Activated naive CD8-positive, alpha-beta T cell treated with anti-CD3 and anti-CD28 coated beads for 36 hours (primary cell): Measurements from ENCODE around the gene FUT9. TPM values are rescaled to one million over a fixed set of nuclear protein-coding genes. Genes with fewer than 3 reads are reported as not detected.

Experiments
- DNase-seq: peaks from one replicate; pipeline ENCODE4 v3.0.0; 2021
- H3K27ac Mint-ChIP-seq: one replicate; pipeline ENCODE4 v1.8.0; 2022; ENCODE audit warnings: mild to moderate bottlenecking, moderate library complexity, mixed read lengths
- H3K27me3 Mint-ChIP-seq: one replicate; pipeline ENCODE4 v1.8.0; 2022; ENCODE audit warnings: mild to moderate bottlenecking, mixed read lengths
- H3K36me3 Mint-ChIP-seq: one replicate; pipeline ENCODE4 v1.8.0; 2021; ENCODE audit warnings: mild to moderate bottlenecking, mixed read lengths
- H3K4me1 Mint-ChIP-seq: one replicate; pipeline ENCODE4 v1.8.0; 2021; ENCODE audit warnings: mixed read lengths
- H3K4me3 Mint-ChIP-seq: one replicate; pipeline ENCODE4 v1.8.0; 2022; ENCODE audit warnings: mild to moderate bottlenecking, moderate library complexity, mixed read lengths
- H3K9me3 Mint-ChIP-seq: one replicate; pipeline ENCODE4 v1.8.0; 2022; ENCODE audit warnings: mixed read lengths
- total RNA-seq, 2 experiments: library from RNA; stranded (reverse); gene quantifications; one replicate each; pipeline ENCODE4 v1.2.3, GENCODE V29; 2021

FUT9 gene
- total RNA-seq: not detected

GRCh38 chr6:96015518-96016333 is at the start of gene FUT9:
FUT9 (plus strand) TSS chr6:96015974; CDS start chr6:96203156, 187,182 bp downstream.
- Mint-ChIP-seq H3K4me3 (no peak within 1 kb of the TSS), H3K9me3 (no peaks in the 10 kb centered on the region), H3K36me3 (no peaks in the 10 kb centered on the region), H3K4me1 (no peaks in the 10 kb centered on the region), H3K27ac (no peak within 1 kb of the TSS), H3K27me3 (peaks cover 23% of the 10 kb centered on the region)
- DNase-seq: no peak

- H3K27me3 Mint-ChIP-seq: no peaks in the 10 kb centered on the region
- no peaks in the 10 kb centered on the region for H3K36me3 Mint-ChIP-seq
- peaks cover 8% of the 10 kb centered on the region for H3K9me3 Mint-ChIP-seq
- DNase-seq: no peak
- no peak overlapping the region for H3K4me3 Mint-ChIP-seq
- H3K27ac Mint-ChIP-seq: no peak overlapping the region
- no peaks in the 10 kb centered on the region for H3K4me1 Mint-ChIP-seq
Observed at GRCh38 chr6:95967594-95967993, 48.2 kb upstream of the FUT9 start.

- no peak for DNase-seq
- H3K4me3 Mint-ChIP-seq: no peak overlapping the region
- no peaks in the 10 kb centered on the region for H3K27me3 Mint-ChIP-seq
Observed at GRCh38 chr6:95973976-95974375, 41.8 kb upstream of the FUT9 start.

GRCh38 chr6:95978230-95978629 is 37.5 kb upstream of the FUT9 start:
- Mint-ChIP-seq H3K27ac (no peak overlapping the region), H3K27me3 (no peaks in the 10 kb centered on the region), H3K4me1 (no peaks in the 10 kb centered on the region), H3K4me3 (no peak overlapping the region), H3K9me3 (peaks cover 2% of the 10 kb centered on the region), H3K36me3 (no peaks in the 10 kb centered on the region)
- no peak for DNase-seq

More at GRCh38 chr6:95973976-95974375, 41.8 kb upstream of the FUT9 start:
- Mint-ChIP-seq H3K27ac (no peak overlapping the region), H3K9me3 (peaks cover 6% of the 10 kb centered on the region), H3K36me3 (no peaks in the 10 kb centered on the region), H3K4me1 (no peaks in the 10 kb centered on the region)

- Mint-ChIP-seq H3K4me3 (no peak overlapping the region), H3K4me1 (no peaks in the 10 kb centered on the region), H3K9me3 (peaks cover 8% of the 10 kb centered on the region)
Observed at GRCh38 chr6:95991906-95992305, 23.9 kb upstream of the FUT9 start.

GRCh38 chr6:95994151-95994550 is 21.6 kb upstream of the FUT9 start:
- DNase-seq: no peak
- Mint-ChIP-seq H3K4me1 (no peaks in the 10 kb centered on the region), H3K27ac (no peak overlapping the region), H3K4me3 (no peak overlapping the region), H3K27me3 (no peaks in the 10 kb centered on the region), H3K36me3 (no peaks in the 10 kb centered on the region), H3K9me3 (peaks cover 8% of the 10 kb centered on the region)

More at GRCh38 chr6:95991906-95992305, 23.9 kb upstream of the FUT9 start:
- H3K27me3 Mint-ChIP-seq: no peaks in the 10 kb centered on the region
- H3K36me3 Mint-ChIP-seq: no peaks in the 10 kb centered on the region
- DNase-seq: no peak
- no peak overlapping the region for H3K27ac Mint-ChIP-seq

- Mint-ChIP-seq H3K9me3 (no peaks in the 10 kb centered on the region), H3K4me3 (no peak overlapping the region), H3K27ac (no peak overlapping the region), H3K36me3 (no peaks in the 10 kb centered on the region), H3K27me3 (no peaks in the 10 kb centered on the region), H3K4me1 (no peaks in the 10 kb centered on the region)
- DNase-seq: no peak
Observed at GRCh38 chr6:95998133-95998532, 17.6 kb upstream of the FUT9 start.

- Mint-ChIP-seq H3K27me3 (no peaks in the 10 kb centered on the region), H3K4me3 (no peak overlapping the region), H3K36me3 (no peaks in the 10 kb centered on the region), H3K4me1 (no peaks in the 10 kb centered on the region), H3K9me3 (no peaks in the 10 kb centered on the region), H3K27ac (no peak overlapping the region)
- DNase-seq: no peak
Observed at GRCh38 chr6:96001891-96002575, 13.7 kb upstream of the FUT9 start.

GRCh38 chr6:96002576-96002910 is 13.2 kb upstream of the FUT9 start:
- Mint-ChIP-seq H3K27ac (no peak overlapping the region), H3K36me3 (no peaks in the 10 kb centered on the region), H3K4me1 (no peaks in the 10 kb centered on the region), H3K27me3 (no peaks in the 10 kb centered on the region), H3K4me3 (no peak overlapping the region), H3K9me3 (no peaks in the 10 kb centered on the region)
- DNase-seq: no peak

GRCh38 chr6:96002912-96003311 is 12.9 kb upstream of the FUT9 start:
- H3K4me1 Mint-ChIP-seq: no peaks in the 10 kb centered on the region
- no peaks in the 10 kb centered on the region for H3K36me3 Mint-ChIP-seq
- no peaks in the 10 kb centered on the region for H3K27me3 Mint-ChIP-seq
- no peak for DNase-seq
- no peak overlapping the region for H3K4me3 Mint-ChIP-seq
- no peak overlapping the region for H3K27ac Mint-ChIP-seq
- H3K9me3 Mint-ChIP-seq: no peaks in the 10 kb centered on the region

- no peaks in the 10 kb centered on the region for H3K9me3 Mint-ChIP-seq
- H3K4me3 Mint-ChIP-seq: no peak overlapping the region
- no peak overlapping the region for H3K27ac Mint-ChIP-seq
- H3K36me3 Mint-ChIP-seq: no peaks in the 10 kb centered on the region
- H3K27me3 Mint-ChIP-seq: no peaks in the 10 kb centered on the region
- no peak for DNase-seq
- H3K4me1 Mint-ChIP-seq: no peaks in the 10 kb centered on the region
Observed at GRCh38 chr6:96007663-96008062, 8.1 kb upstream of the FUT9 start.

- Mint-ChIP-seq H3K27me3 (peaks cover 23% of the 10 kb centered on the region), H3K36me3 (no peaks in the 10 kb centered on the region), H3K9me3 (no peaks in the 10 kb centered on the region), H3K4me3 (no peak overlapping the region), H3K27ac (no peak overlapping the region), H3K4me1 (no peaks in the 10 kb centered on the region)
- DNase-seq: no peak
Observed at GRCh38 chr6:96013531-96013930, 2.2 kb upstream of the FUT9 start.

GRCh38 chr6:96014846-96015517 is 792 bp upstream of the FUT9 start:
- Mint-ChIP-seq H3K27me3 (peaks cover 23% of the 10 kb centered on the region), H3K36me3 (no peaks in the 10 kb centered on the region), H3K4me1 (no peaks in the 10 kb centered on the region), H3K27ac (no peak overlapping the region), H3K9me3 (no peaks in the 10 kb centered on the region), H3K4me3 (no peak overlapping the region)
- no peak for DNase-seq

- no peak overlapping the region for H3K4me3 Mint-ChIP-seq
- H3K4me1 Mint-ChIP-seq: no peaks in the 10 kb centered on the region
- DNase-seq: no peak
- H3K9me3 Mint-ChIP-seq: no peaks in the 10 kb centered on the region
- H3K36me3 Mint-ChIP-seq: no peaks in the 10 kb centered on the region
- H3K27ac Mint-ChIP-seq: no peak overlapping the region
- peaks cover 23% of the 10 kb centered on the region for H3K27me3 Mint-ChIP-seq
Observed at GRCh38 chr6:96016334-96017069, 728 bp downstream of the FUT9 start.

- Mint-ChIP-seq H3K27me3 (peaks cover 23% of the 10 kb centered on the region), H3K36me3 (no peaks in the 10 kb centered on the region), H3K4me1 (no peaks in the 10 kb centered on the region), H3K4me3 (no peak overlapping the region), H3K9me3 (no peaks in the 10 kb centered on the region), H3K27ac (no peak overlapping the region)
- no peak for DNase-seq
Observed at GRCh38 chr6:96017070-96017359, 1.2 kb downstream of the FUT9 start.
